ENCODE data around the gene PLA2G2F. TPM values are rescaled to one million over a fixed set of nuclear protein-coding genes. Genes with fewer than 3 reads are reported as not detected.

Gene PLA2G2F
- total and polyA plus RNA-seq, 9 of the 15 experiments (the other 6 are each of a cell fraction or from before 2014, with no cell fraction given) = not detected

- Histone ChIP-seq H3K27me3 (ENCODE audit: control insufficient read depth in 2 of 2, insufficient read depth in 2 of 2, low read length in 2 of 2) (peaks cover 7 to 40% of the 10 kb centered on the region in 2 experiments; a peak in 4 of 5 replicates), H3K4me2 (ENCODE audit: insufficient read depth, low read length) (no peak overlapping the region), H3K36me3 (ENCODE audit: control insufficient read depth, insufficient read depth, low read length) (no peaks in the 10 kb centered on the region), H3K9me3 (replicated peaks; ENCODE audit: control insufficient read depth, insufficient read depth, low read depth, low read length) (no peaks in the 10 kb centered on the region), H4K20me1 (replicated peaks; ENCODE audit: control insufficient read depth, insufficient read depth, low read length) (no peaks in the 10 kb centered on the region), H3K27ac (ENCODE audit: extremely low read depth, low read depth, low read length) (no peak overlapping the region), H3K79me2 (ENCODE audit: control insufficient read depth, insufficient read depth, low read length) (no peaks in the 10 kb centered on the region), H3K4me3 (no peak overlapping the region), H3K4me1 (replicated peaks in 1 of 2; ENCODE audit: control insufficient read depth in 2 of 2, insufficient read depth in 2 of 2, low read length in 2 of 2) (no peaks in the 10 kb centered on the region), H3K9me1 (ENCODE audit: control insufficient read depth, insufficient read depth, low read length) (no peaks in the 10 kb centered on the region), H2AFZ (ENCODE audit: low read depth, low read length) (no peak overlapping the region), H3K9ac (ENCODE audit: insufficient read depth in 1 of 2, low read depth in 2 of 2, low read length in 2 of 2) (no peak overlapping the region)
- TF ChIP-seq ETV6 (IDR thresholded peaks at IDR 0.05; ENCODE audit: borderline replicate concordance in 1 of 2, low read depth in 2 of 2, low read length in 1 of 2) = no peak
- no peak for TF ChIP-seq ETV6 (CRISPR knock-in tag; IDR thresholded peaks at IDR 0.05; ENCODE audit: borderline replicate concordance)
- TF ChIP-seq ATF3 (IDR thresholded peaks at IDR 0.05) = no peak
- no peak for TF ChIP-seq ATF3 (CRISPR knock-in tag; conservative IDR thresholded peaks at IDR 0.05)
- TF ChIP-seq SAFB (IDR thresholded peaks at IDR 0.05; ENCODE audit: borderline replicate concordance, low read depth, low read length) = no peak
- TF ChIP-seq DACH1 (IDR thresholded peaks at IDR 0.05; ENCODE audit: partially characterized antibody) = no peak
- TF ChIP-seq GATA2 (CRISPR knock-in tag; IDR thresholded peaks at IDR 0.05) = no peak
- no peak for TF ChIP-seq ELF2 (CRISPR knock-in tag; IDR thresholded peaks at IDR 0.05)
- TF ChIP-seq SMAD3 (CRISPR knock-in tag; conservative IDR thresholded peaks at IDR 0.05) = no peak
- TF ChIP-seq STAG1 (CRISPR knock-in tag; IDR thresholded peaks at IDR 0.05; ENCODE audit: borderline replicate concordance) = no peak
- TF ChIP-seq FOS (IDR thresholded peaks at IDR 0.05; ENCODE audit: extremely low read depth, insufficient read length) = no peak
- TF ChIP-seq SAP30 (IDR thresholded peaks at IDR 0.05; ENCODE audit: borderline replicate concordance, insufficient read depth, low read depth, low read length, poor library complexity, severe bottlenecking) = no peak
- no peak for TF ChIP-seq PKNOX1 (IDR thresholded peaks at IDR 0.05)
- in situ Hi-C loops (cut with MboI) = no loop called here
- intact Hi-C loops (cut with micrococcal nuclease) = no loop called here
- ATAC-seq (no peak), DNase-seq (ENCODE audit: extremely low read depth in 1 of 4, low spot score in 3 of 4) (no peak), FAIRE-seq (no peak)
- BruUV-seq (replicated peaks) = no TSS peak
- ChIA-PET CTCF (ENCODE audit: low intra/inter-chr PET ratio) (no interaction called here), POLR2A (interaction anchor here (0.7 to 1.4 kb wide), 2 partner anchors 14 to 321 kb away, joined by 3 read pairs; no protein-coding TSS in a partner anchor)
- WGBS (ENCODE audit: insufficient coverage, low coverage, missing lambda C conversion rate) = 0% methylated on average over 3 of the region's 3 CpGs
Measured at GRCh38 chr1:20090119-20090518, 49.0 kb upstream of the PLA2G2F start.

All from K562 (cell line).